ENCODE measurements around the gene SCAMP2.

DNA sequence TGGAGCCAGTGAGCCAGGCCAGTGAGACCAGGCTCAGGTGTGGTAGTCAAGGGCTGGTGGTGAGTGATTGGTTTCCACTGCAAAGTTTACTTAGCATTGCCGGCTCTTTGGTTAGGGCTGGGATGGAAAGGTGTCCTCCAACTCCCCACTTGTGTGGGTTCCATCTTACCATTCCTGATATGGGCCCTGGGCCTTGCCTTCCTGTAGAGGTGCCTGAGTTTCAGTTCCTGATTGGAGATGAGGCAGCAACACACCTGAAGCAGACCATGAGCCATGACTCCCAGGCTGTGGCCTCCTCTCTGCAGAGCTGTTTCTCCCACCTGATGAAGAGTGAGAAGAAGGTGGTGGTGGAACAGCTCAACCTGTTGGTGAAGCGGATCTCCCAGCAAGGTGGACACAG lies 19.8 kb upstream of the SCAMP2 start:
- TF ChIP-seq EZH2 (IDR thresholded peaks at IDR 0.05; ENCODE audit: borderline replicate concordance, low read length), result no peak
- TF ChIP-seq, protein P1, sequence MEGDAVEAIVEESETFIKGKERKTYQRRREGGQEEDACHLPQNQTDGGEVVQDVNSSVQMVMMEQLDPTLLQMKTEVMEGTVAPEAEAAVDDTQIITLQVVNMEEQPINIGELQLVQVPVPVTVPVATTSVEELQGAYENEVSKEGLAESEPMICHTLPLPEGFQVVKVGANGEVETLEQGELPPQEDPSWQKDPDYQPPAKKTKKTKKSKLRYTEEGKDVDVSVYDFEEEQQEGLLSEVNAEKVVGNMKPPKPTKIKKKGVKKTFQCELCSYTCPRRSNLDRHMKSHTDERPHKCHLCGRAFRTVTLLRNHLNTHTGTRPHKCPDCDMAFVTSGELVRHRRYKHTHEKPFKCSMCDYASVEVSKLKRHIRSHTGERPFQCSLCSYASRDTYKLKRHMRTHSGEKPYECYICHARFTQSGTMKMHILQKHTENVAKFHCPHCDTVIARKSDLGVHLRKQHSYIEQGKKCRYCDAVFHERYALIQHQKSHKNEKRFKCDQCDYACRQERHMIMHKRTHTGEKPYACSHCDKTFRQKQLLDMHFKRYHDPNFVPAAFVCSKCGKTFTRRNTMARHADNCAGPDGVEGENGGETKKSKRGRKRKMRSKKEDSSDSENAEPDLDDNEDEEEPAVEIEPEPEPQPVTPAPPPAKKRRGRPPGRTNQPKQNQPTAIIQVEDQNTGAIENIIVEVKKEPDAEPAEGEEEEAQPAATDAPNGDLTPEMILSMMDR (conservative IDR thresholded peaks at IDR 0.05 in 1 of 2, IDR thresholded peaks at IDR 0.05 in 1 of 2; ENCODE audit: extremely low read depth in 1 of 2, insufficient read depth in 1 of 2, low read depth in 1 of 2, low read length in 2 of 2), result no peak
